H1 (cell line): ENCODE data around the gene PDE4D. TPM values are rescaled to one million over a fixed set of nuclear protein-coding genes. Genes with fewer than 3 reads are reported as not detected.

ENCODE experiments used
- CTCF ChIA-PET: fragments of 300-600 bp; sonication (Branson Sonifier 250); formaldehyde crosslinking; loops from one replicate; lab custom pipeline; 2021; ENCODE audit not compliant: partially characterized antibody; lab: Charles Lee
- POLR2A ChIA-PET: fragments of 300-600 bp; sonication (Branson Sonifier 250); formaldehyde crosslinking; loops from one replicate; lab custom pipeline; 2021; ENCODE audit warnings: inconsistent platforms; ENCODE audit not compliant: partially characterized antibody; lab: Charles Lee
- DNase-seq, 2 experiments: peaks; one replicate each; pipeline versions ENCODE4 v3.0.0 to v3.0.0-alpha.2; 2010 to 2022; ENCODE audit warnings: low spot score in 2 of 2, low read depth in 1 of 2, mixed read lengths in 1 of 2
- FAIRE-seq: peaks from 2 replicates; lab custom pipeline; 2011; peaks lifted over from hg19 to GRCh38; lab: Jason Lieb, UNC
- H2AFZ ChIP-seq: 2 replicates; pipeline ENCODE4 v1.8.1; 2012; ENCODE audit warnings: low read length, inconsistent platforms
- H2AK5ac ChIP-seq: 2 replicates; pipeline ENCODE4 v1.6.1; 2013; ENCODE audit warnings: low read depth, low read length
- H2BK120ac ChIP-seq: replicated peaks from 2 replicates; pipeline ENCODE3; 2013; ENCODE audit warnings: low read depth, low read length, inconsistent platforms
- H2BK12ac ChIP-seq: 2 replicates; pipeline ENCODE4 v1.6.1; 2013; ENCODE audit warnings: low read depth, low read length
- H2BK15ac ChIP-seq: 2 replicates; pipeline ENCODE4 v1.6.1; 2013; ENCODE audit warnings: low read length
- H2BK20ac ChIP-seq: 2 replicates; pipeline ENCODE4 v1.6.1; 2013; ENCODE audit warnings: low read length
- H2BK5ac ChIP-seq: 2 replicates; pipeline ENCODE4 v1.6.1; 2013; ENCODE audit warnings: low read depth, low read length
- H3K14ac ChIP-seq: 2 replicates; pipeline ENCODE4 v1.6.1; 2013; ENCODE audit warnings: inconsistent platforms; ENCODE audit not compliant: insufficient read length
- H3K18ac ChIP-seq: 2 replicates; pipeline ENCODE4 v1.6.1; 2013; ENCODE audit warnings: low read length; ENCODE audit errors: extremely low read depth
- H3K23ac ChIP-seq: 2 replicates; pipeline ENCODE4 v1.6.1; 2013; ENCODE audit warnings: inconsistent platforms; ENCODE audit not compliant: insufficient read length
- H3K23me2 ChIP-seq: 2 replicates; pipeline ENCODE4 v1.6.1; 2013; ENCODE audit warnings: low read depth, low read length
- H3K27ac ChIP-seq: 2 replicates; pipeline ENCODE4 v1.6.1; 2011; ENCODE audit warnings: low read depth, low read length, inconsistent platforms
- H3K27me3 ChIP-seq, 4 experiments: replicated peaks in 1 of 4; 1 replicate in 1 of 4; 2 replicates in 3 of 4; pipeline versions ENCODE4 v1.6.1 to v1.8.1; 2011 to 2013; ENCODE audit warnings: low read length in 3 of 4, mild to moderate bottlenecking in 3 of 4, inconsistent platforms in 2 of 4, mixed read lengths in 2 of 4, moderate library complexity in 1 of 4; ENCODE audit not compliant: control insufficient read depth in 3 of 4, insufficient read depth in 3 of 4; ENCODE audit errors: extremely low read depth in 1 of 4
- H3K36me3 ChIP-seq, 4 experiments: 2 replicates each; pipeline versions ENCODE4 v1.6.1 to v1.8.1; 2011 to 2013; ENCODE audit warnings: mild to moderate bottlenecking in 4 of 4, low read length in 3 of 4, moderate library complexity in 2 of 4, control low read depth in 1 of 4, inconsistent platforms in 1 of 4; ENCODE audit not compliant: insufficient read depth in 4 of 4, control insufficient read depth in 2 of 4
- H3K4ac ChIP-seq: replicated peaks from 2 replicates; pipeline ENCODE3; 2013; ENCODE audit warnings: low read length, low read depth, mixed read lengths, inconsistent platforms; ENCODE audit not compliant: insufficient read length
- H3K4me1 ChIP-seq, 4 experiments: replicated peaks in 1 of 4; 1 replicate in 1 of 4; 2 replicates in 3 of 4; pipeline versions ENCODE4 v1.6.1 to v1.8.1; 2011 to 2013; ENCODE audit warnings: low read length in 3 of 4, inconsistent platforms in 2 of 4, mixed read lengths in 1 of 4; ENCODE audit not compliant: insufficient read depth in 4 of 4, control insufficient read depth in 3 of 4
- H3K4me2 ChIP-seq, 2 experiments: 2 replicates each; pipeline versions ENCODE4 v1.6.1 to v1.8.1; 2011 to 2013; ENCODE audit warnings: low read depth in 2 of 2, low read length in 2 of 2, control low read depth in 1 of 2, inconsistent platforms in 1 of 2, mild to moderate bottlenecking in 1 of 2; ENCODE audit not compliant: insufficient read depth in 1 of 2
- H3K4me3 ChIP-seq, 4 experiments: fragments of 200-600, 300-600 bp in 1 of 4; sonication (generic), shearing (Covaris generic), sonication (Bioruptor Twin) in 1 of 4; 2 replicates each; pipeline versions ENCODE4 v1.5.1 to v1.8.1; 2011 to 2016; ENCODE audit warnings: low read length in 4 of 4, low read depth in 3 of 4, control low read depth in 2 of 4, inconsistent platforms in 2 of 4, mild to moderate bottlenecking in 2 of 4, mixed read lengths in 1 of 4, moderate library complexity in 1 of 4; ENCODE audit not compliant: insufficient read depth in 2 of 4; ENCODE audit errors: extremely low read depth in 1 of 4
- H3K56ac ChIP-seq: replicated peaks from 2 replicates; pipeline ENCODE3; 2013; ENCODE audit warnings: low read depth, mild to moderate bottlenecking, mixed read lengths, low read length, inconsistent platforms; ENCODE audit not compliant: insufficient read length
- H3K79me1 ChIP-seq: 2 replicates; pipeline ENCODE4 v1.6.1; 2013; ENCODE audit warnings: low read depth, low read length, control low read depth
- H3K79me2 ChIP-seq, 2 experiments: 2 replicates each; pipeline versions ENCODE4 v1.6.1 to v1.8.1; 2012 to 2013; ENCODE audit warnings: low read length in 2 of 2, mild to moderate bottlenecking in 2 of 2, inconsistent platforms in 1 of 2; ENCODE audit not compliant: insufficient read depth in 2 of 2, control insufficient read depth in 1 of 2
- H3K9ac ChIP-seq, 4 experiments: replicated peaks in 1 of 4; 1 replicate in 1 of 4; 2 replicates in 3 of 4; pipeline versions ENCODE4 v1.6.1 to v1.8.1; 2011 to 2013; ENCODE audit warnings: low read depth in 3 of 4, low read length in 3 of 4, control low read depth in 2 of 4, mild to moderate bottlenecking in 2 of 4, moderate library complexity in 2 of 4, inconsistent platforms in 1 of 4; ENCODE audit errors: extremely low read depth in 1 of 4
- H3K9me3 ChIP-seq, 2 experiments: 2 replicates each; pipeline versions ENCODE4 v1.6.1 to v1.8.1; 2012 to 2013; ENCODE audit warnings: mild to moderate bottlenecking in 2 of 2, moderate library complexity in 2 of 2, control low read depth in 1 of 2, inconsistent platforms in 1 of 2, low read depth in 1 of 2, low read length in 1 of 2, mixed read lengths in 1 of 2; ENCODE audit not compliant: insufficient read depth in 2 of 2
- H4K20me1 ChIP-seq, 2 experiments: replicated peaks in 1 of 2; 2 replicates each; pipeline versions ENCODE3 to v1.8.1; 2011 to 2013; ENCODE audit warnings: inconsistent platforms in 2 of 2, low read length in 2 of 2, mild to moderate bottlenecking in 1 of 2; ENCODE audit not compliant: insufficient read depth in 2 of 2, control insufficient read depth in 1 of 2
- H4K5ac ChIP-seq: 2 replicates; pipeline ENCODE4 v1.6.1; 2013; ENCODE audit warnings: low read length, low read depth, mixed read lengths, inconsistent platforms; ENCODE audit not compliant: insufficient read length
- H4K8ac ChIP-seq: 2 replicates; pipeline ENCODE4 v1.8.0; 2013; ENCODE audit warnings: mild to moderate bottlenecking, moderate library complexity, low read length, inconsistent platforms; ENCODE audit not compliant: insufficient read depth; ENCODE audit errors: extremely low read depth
- H4K91ac ChIP-seq: replicated peaks from 2 replicates; pipeline ENCODE3; 2013; ENCODE audit warnings: low read length, mixed read lengths, inconsistent platforms; ENCODE audit not compliant: insufficient read length
- CBX5 ChIP-seq: fragments of 300-800, 300-1000 bp; sonication (generic); IDR thresholded peaks from 2 replicates; pipeline ENCODE4 v1.7.1; 2016; ENCODE audit warnings: antibody characterized with exemption, low read length, low read depth
- CEBPB ChIP-seq: IDR thresholded peaks from 2 replicates; pipeline ENCODE4 v1.6.1; 2012; ENCODE audit warnings: low read depth, low read length
- CHD2 ChIP-seq: IDR thresholded peaks from 2 replicates; pipeline ENCODE4 v1.6.1; 2012; ENCODE audit warnings: low read length, improper control_type of control experiment
- GABPA ChIP-seq: IDR thresholded peaks from 2 replicates; pipeline ENCODE4 v1.6.1; 2011; ENCODE audit warnings: mild to moderate bottlenecking, low read length, moderate library complexity, borderline replicate concordance; ENCODE audit not compliant: insufficient read depth
- JUND ChIP-seq: IDR thresholded peaks from 2 replicates; pipeline ENCODE4 v1.6.1; 2011; ENCODE audit warnings: mild to moderate bottlenecking, improper control_type of control experiment, low read length
- RAD21 ChIP-seq, 2 experiments: IDR thresholded peaks in 1 of 2; conservative IDR thresholded peaks in 1 of 2; 2 replicates each; pipeline ENCODE4 v1.6.1; 2011; ENCODE audit warnings: low read depth in 2 of 2, low read length in 2 of 2, improper control_type of control experiment in 1 of 2, inconsistent platforms in 1 of 2, mild to moderate bottlenecking in 1 of 2, moderate library complexity in 1 of 2
- TAF7 ChIP-seq: optimal IDR thresholded peaks from 2 replicates; pipeline ENCODE3; 2011; ENCODE audit warnings: low read depth, mild to moderate bottlenecking, inconsistent platforms, low read length, moderate library complexity, borderline replicate concordance
- WGBS, 2 experiments: shearing (Covaris generic) in 1 of 2; methylation state at CpG; one replicate each; pipeline versions ENCODE4 v1.1.6 to v1.1.7; 2013 to 2015; ENCODE audit warnings: low lambda C conversion rate in 2 of 2, mixed read lengths in 2 of 2, inconsistent platforms in 1 of 2, low coverage in 1 of 2, missing lambda C conversion rate in 1 of 2; ENCODE audit not compliant: insufficient replicate concordance in 2 of 2, insufficient coverage in 1 of 2, insufficient read length in 1 of 2; ENCODE audit errors: extremely low coverage in 1 of 2, missing lambda C conversion rate in 1 of 2; 5-methylcytosine and 5-hydroxymethylcytosine counted together
- polyA plus RNA-seq, 7 experiments: library from polyadenylated mRNA; depleted of rRNA in 3 of 7; stranded (reverse) in 5 of 7; unstranded in 2 of 7; fragments of >200 nt in 5 of 7; fragments of 200-250 nt in 2 of 7; gene quantifications; 1 replicate in 5 of 7; 2 replicates in 1 of 7; 4 replicates in 1 of 7; pipeline versions ENCODE4 v1.2.1 to v1.2.3, GENCODE V29; 2011 to 2013; ENCODE audit warnings: missing spikeins in 2 of 7, mixed read lengths in 2 of 7
- total RNA-seq: library from RNA; stranded (reverse); fragmentation: NEBNext Ultra II Directional; extraction: Animal tissue kit (Norgen Biotek cat#: 25700); gene quantifications from 2 replicates; pipeline ENCODE4 v1.2.1, GENCODE V29; 2021

Gene PDE4D
- total and polyA plus RNA-seq, 2 of the 8 experiments (the other 6 are each of a cell fraction or from before 2014, with no cell fraction given), result 2.3 to 3.7 TPM

- Histone ChIP-seq H3K4me1 (no peaks in the 10 kb centered on the region), H3K79me2 (no peaks in the 10 kb centered on the region), H4K8ac (no peak overlapping the region), H2BK5ac (no peak overlapping the region), H3K23me2 (no peaks in the 10 kb centered on the region), H4K5ac (no peak overlapping the region), H3K27ac (no peak overlapping the region), H3K27me3 (no peaks in the 10 kb centered on the region), H3K56ac (no peak overlapping the region), H4K20me1 (no peaks in the 10 kb centered on the region), H2BK15ac (no peak overlapping the region), H3K4me3 (no peak overlapping the region), H3K23ac (no peak overlapping the region), H3K14ac (no peak overlapping the region), H2BK120ac (no peak overlapping the region), H3K79me1 (no peaks in the 10 kb centered on the region), H2AK5ac (no peak overlapping the region), H3K9ac (no peak overlapping the region), H2AFZ (no peak overlapping the region), H3K9me3 (no peaks in the 10 kb centered on the region), H3K18ac (no peak overlapping the region), H3K36me3 (no peaks in the 10 kb centered on the region), H2BK12ac (no peak overlapping the region), H3K4me2 (no peak overlapping the region)
- FAIRE-seq, result no peak
- POLR2A ChIA-PET, result no interaction called here
- no peak for DNase-seq
- CTCF ChIA-PET, result no interaction called here
- WGBS, 2 experiments, result 68% methylated on average over 4 of the region's 4 CpGs; no CpG with 5 or more reads in 1 of the 2 experiments
- TF ChIP-seq CEBPB (no peak), TAF7 (no peak), CHD2 (no peak), CBX5 (no peak), RAD21 (IDR thresholded peaks at IDR 0.05 in 1 of 2, conservative IDR thresholded peaks at IDR 0.05 in 1 of 2; ENCODE audit: low read depth in 2 of 2, low read length in 2 of 2) (no peak), JUND (no peak), GABPA (no peak)
- TF ChIP-seq, all 59 proteins: peak for 0
- Histone ChIP-seq H3K4ac (no peak overlapping the region), H2BK20ac (no peak overlapping the region), H4K91ac (no peak overlapping the region)
Measured at GRCh38 chr5:59274106-59274636, 619.4 kb downstream of the PDE4D start.
